GM03348 (cell line): ENCODE data around the gene DRC1.
A peak's percentile ranks its signal among the peaks of the same experiment; 100 is the strongest.
"Not testable (repeated sequence)": the region's sequence is repeated elsewhere in the genome, so short reads cannot be mapped to it uniquely, and the experiment has no call there.

ENCODE experiments used
- DNase-seq: peaks from one replicate; pipeline ENCODE4 v3.0.0; 2012; ENCODE audit warnings: low spot score

Gene DRC1

DNA sequence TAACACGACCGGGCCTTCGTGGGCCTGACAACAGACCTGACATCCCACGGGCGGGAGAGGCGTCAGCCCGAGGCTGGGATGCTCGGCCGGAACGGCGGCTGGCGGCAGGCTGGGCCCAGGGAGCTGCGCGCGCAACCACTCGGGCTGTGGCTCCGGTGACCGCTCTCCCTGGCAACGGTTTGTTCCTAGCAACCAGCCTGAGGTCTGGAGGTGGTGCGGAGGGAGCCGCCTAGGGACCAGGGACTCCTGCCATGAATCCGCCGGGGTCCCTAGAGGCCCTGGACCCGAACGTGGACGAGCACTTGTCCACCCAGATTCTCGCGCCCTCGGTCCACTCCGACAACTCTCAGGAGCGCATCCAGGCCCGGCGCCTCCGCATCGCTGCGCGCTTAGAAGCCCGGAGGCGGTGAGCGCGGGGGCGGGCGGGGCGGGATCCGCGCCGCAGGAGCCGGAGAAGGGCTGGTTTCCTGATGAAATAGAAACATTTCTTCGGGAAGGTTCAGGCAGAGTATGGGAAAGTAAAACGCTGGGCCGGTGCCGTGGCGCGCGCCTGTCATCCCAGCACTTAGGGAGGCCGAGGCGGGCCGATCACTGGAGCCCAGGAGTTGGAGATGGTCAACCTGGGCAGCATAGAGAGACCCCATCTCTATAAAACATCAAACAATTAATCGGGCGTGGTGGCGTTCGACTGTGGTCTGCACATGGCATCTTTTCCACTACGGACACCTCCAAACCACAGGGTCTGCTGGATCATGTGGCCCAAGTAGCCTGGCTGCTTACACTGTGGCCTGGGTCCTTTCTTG lies at the start of gene DRC1:
DRC1 (plus strand) TSS at position 182 of the 803 bp plus-strand sequence; CDS start at position 252, 70 bp downstream.
- peak; percentile 94 for DNase-seq

DNA sequence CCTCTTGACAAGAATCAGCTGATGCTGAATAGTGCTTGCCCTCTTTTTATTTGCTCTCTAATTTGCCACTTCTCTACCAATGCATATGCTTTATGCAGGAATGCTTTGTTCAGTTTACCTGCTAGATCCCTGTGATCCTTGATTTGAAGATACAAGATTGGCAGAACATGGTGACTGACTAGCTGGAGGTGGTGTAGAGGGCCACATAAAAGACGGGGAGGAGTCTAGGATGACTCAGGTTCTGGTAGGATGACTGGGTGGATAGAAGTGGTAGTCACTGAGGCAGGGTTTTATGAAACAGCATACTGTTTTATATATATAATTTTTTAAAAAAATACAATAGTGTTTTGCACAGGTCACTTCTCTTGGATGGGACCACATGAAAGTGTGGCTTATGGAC lies 48.8 kb upstream of the DRC1 start:
- DNase-seq = peak; percentile 14

DNA sequence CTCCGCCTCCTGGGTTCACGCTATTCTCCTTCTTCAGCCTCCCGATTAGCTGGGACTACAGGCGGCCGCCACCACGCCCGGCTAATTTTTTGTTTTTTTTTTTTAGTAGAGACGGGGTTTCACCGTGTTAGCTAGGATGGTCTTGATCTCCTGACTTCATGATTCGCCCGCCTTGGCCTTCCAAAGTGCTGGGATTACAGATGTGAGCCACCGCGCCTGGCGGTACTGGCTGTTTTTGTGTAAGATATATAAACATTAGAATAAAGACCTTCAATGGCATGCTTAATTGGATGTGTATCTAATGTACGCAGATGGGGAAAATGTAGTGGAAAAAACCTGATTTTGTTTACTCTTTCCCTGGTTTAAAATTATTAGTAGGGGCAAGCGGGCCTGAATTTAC lies 47.3 kb upstream of the DRC1 start:
- DNase-seq = not testable (repeated sequence)

DNA sequence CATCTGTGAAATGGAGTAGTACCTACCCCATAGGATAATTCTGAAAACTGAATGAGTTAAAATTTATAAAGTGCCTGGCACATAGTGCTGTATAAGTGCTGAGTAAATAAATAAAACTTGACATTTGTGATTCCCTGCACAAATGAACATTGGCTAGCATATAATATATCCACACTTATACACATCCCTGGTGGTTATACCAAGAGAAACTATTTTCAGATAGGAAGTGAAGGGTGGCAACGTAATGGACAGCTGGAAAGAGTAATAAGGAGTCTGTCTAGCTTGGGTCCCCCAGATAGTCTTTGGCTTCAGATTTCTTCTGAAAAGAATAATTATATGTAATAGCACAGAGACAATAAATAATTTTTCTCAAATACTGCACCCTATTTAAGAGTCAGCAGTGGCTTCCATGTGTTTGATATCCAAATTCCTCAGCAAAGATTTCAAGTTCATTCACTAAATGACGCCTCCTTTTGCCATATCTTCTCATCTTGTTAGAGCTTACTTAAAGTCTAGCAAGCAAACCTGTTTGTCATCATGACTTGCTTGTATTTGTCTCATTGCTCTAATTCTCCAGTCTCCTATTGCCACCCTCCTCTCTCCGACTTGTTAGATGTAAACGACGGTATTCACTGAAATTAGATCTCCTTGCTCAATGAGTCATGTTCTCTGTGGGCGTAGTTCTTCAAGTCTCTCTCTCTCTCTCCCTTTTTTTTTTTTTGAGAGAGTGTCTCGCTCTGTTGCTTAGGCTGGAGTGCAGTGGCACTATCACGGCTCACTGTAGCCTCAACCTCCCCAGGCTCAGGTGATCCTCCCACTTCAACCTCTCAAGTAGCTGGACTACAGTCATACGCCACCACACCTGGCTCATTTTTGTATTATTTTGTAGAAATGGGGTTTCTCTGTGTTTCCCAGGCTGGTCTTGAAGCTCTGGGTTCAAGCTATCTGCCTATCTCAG lies 46.4 kb upstream of the DRC1 start:
- DNase-seq = peak; percentile 63

DNA sequence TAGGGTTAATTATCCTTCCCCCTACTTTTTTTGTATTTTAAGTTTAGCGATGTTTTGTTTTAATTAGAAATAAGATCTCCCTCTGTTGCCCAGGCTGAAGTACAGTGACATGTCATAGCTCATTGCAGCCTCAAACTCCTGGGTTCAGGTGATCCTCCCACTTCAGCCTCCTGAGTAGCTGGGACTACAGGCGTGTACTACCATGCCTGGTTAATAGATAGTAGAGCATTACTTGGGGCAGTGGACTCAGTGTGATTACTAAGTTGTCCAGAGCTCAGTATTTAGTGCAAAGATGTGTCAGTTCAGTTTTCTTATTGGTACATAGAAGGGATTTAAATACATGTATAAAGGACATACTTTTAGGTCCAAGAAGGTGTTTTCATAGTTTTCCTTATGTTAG lies 45.6 kb upstream of the DRC1 start:
- no peak for DNase-seq

DNA sequence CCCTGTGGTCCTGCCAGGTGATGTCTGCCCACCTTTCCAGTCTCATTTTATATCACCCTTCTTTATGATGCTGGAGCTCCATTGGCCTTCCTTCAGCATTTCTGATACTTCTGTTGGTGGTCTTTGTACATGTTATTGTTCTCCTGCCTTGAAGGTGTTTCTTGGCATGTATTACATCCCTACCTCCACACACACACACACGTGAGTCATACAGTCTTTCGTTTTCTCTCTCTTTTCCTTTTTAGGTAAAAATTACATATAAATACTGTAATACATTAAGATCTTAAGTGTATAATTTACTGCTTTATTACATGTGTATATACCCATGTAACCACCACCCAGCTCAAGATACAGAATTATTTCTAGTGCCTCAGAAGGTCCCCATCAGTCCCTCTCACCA lies 44.9 kb upstream of the DRC1 start:
- no peak for DNase-seq

DNA sequence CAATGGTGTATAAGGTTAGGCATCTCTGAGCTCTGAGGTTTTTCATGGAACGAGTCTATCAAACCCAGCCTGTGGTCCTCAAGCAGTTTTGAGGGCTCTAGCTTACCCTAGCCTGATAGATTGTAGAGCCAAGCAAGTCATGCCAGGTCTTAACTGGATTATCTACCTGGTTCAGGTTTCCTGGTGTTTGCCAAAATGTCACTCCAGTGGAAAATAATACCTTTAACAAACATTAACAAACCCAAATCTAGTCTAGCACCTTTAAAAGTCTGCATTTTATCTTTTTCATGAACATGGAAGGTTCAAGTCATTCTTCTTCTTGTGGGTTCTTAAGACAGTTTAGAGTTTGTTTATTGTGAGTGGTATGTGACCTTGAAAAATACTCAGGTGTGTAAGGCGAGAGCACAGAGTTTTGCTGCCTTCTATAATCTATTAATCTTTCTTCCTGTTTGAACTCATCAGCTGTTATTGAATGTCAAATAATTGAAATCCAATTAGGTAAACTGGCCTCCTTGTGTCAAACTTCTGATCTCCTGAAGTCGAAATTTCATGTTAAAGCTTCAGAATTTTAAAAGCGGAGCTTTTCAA lies 41.7 kb upstream of the DRC1 start:
- no peak for DNase-seq

DNA sequence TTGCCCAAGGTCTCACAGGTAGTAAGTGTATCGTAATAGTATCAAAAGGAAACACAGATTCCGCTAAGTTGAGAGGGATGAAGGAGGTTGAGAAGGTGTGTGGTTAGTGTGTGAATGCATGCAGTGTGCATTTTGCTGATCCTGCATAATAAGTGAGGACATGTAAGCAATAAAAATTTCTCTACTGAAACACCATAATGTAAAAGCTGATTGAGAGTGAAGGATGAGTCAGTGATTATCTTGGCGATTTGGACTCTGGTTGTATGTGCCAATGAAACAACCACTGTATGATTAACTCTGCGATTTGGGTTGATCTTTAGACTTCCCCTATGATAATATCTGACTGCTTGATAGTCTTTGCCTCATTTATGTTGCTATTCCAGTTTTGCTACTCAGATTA lies 38.4 kb upstream of the DRC1 start:
- DNase-seq = peak; percentile 33

DNA sequence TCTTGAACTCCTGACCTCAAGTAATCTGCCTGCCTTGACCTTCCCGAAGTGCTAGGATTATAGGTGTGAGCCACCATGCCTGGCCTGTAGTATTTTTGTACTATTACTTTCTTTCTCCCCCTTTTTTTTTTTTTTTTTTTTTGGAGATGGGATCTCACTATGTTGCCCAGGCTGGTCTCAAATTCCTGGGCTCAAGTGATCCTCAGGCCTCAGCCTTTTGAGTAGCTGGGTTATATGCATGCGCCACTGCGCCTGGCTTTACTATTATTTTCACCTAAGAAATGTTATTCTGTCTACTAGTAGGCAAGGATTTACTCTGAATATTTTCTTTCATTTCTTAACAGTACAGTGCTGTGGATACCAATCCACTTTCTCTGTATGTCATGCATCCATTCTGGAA lies 37.8 kb upstream of the DRC1 start:
- no peak for DNase-seq

DNA sequence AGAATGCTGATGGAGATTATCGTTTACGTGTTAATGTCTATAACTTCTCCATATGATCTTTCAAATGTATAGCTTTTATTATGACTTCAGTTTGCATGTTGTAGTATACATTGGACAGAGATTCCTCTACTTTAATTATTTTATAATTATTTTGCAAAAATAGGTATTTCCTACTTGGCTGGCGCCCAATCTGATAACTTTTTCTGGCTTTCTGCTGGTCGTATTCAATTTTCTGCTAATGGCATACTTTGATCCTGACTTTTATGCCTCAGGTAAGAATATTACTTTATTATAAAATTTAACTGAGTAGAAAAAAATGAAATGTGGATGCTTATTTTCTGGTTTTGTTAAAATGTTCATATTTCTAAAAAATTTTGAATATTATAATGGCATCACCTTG lies 37.1 kb upstream of the DRC1 start:
- no peak for DNase-seq

DNA sequence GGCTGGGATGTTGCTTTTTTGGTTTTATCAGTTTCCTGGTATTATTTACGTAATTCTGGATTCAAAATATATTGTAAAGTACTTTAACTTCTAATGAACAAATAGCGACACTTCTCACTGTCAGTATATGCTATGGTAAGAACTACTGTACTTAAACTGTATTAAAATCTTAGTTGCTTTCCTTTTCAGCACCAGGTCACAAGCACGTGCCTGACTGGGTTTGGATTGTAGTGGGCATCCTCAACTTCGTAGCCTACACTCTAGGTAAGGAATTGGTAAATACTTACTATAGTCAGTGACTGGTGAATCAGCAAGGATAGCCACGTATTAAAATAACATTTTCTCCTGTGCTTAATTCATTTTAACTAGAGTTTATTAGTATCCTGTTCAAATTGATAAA lies 34.8 kb upstream of the DRC1 start:
- no peak for DNase-seq

DNA sequence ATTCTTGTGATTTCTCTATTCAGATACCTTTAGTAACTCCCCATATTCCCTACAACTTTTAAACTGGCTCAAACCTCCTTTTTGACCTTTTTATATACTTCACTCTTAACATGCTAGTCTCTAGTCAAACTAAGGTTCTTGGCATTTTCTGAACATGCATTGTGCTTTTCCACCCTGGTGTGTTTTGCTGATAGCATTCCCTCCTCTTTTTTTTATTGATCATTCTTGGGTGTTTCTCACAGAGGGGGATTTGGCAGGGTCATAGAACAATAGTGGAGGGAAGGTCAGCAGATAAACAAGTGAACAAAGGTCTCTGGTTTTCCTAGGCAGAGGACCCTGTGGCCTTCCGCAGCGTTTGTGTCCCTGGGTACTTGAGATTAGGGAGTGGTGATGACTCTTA lies 32.1 kb upstream of the DRC1 start:
- not testable (repeated sequence) for DNase-seq

DNA sequence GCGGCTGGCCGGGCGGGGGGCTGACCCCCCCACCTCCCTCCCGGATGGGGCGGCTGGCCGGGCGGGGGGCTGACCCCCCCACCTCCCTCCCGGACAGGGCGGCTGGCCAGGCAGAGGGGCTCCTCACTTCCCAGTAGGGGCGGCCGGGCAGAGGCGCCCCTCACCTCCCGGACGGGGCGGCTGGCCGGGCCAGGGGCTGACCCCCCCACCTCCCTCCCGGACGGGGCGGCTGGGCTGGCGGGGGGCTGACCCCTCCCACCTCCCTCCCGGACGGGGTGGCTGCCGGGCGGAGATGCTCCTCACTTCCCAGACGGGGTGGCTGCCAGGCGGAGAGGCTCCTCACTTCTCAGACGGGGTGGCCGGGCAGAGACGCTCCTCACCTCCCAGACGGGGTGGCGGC lies 30.8 kb upstream of the DRC1 start:
- DNase-seq = not testable (repeated sequence)

DNA sequence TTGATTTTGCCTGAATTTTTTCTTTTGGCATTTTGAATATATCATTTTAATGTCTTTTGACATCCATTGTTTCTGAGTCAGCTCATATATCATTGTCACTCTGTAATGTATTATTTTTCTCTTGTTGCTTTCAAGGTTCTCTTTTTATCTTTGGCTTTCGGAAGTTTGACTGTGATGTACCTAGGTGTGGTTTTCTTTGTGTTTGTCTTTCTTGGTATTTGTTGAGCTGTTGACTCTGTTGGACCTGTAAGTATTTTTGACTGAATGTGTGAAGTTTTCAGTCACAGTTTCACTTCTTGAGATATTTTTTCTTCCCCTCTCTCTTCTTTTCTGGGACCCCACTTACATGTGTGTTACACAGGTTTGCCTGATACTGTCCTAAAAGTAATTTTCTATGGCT lies 24.9 kb upstream of the DRC1 start:
- DNase-seq = no peak

DNA sequence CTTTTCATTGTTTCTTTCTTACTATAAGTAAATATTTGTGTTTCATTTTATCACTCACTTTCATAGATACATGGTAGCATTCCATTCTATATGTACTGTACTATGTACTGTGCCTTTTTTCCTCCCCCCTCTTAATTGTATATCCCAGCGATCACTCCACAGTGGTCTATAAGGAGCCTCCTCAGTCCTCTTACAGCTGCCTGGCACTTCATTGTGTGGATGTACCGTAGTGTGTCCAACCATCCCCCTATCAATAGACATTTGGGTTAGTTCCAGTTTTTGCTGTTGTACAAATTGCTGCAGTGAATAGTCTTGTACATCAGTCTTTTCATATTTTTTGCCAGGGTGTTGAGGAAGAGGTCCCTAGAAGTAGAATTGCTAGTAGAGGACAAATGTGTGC lies 21.4 kb upstream of the DRC1 start:
- no peak for DNase-seq

DNA sequence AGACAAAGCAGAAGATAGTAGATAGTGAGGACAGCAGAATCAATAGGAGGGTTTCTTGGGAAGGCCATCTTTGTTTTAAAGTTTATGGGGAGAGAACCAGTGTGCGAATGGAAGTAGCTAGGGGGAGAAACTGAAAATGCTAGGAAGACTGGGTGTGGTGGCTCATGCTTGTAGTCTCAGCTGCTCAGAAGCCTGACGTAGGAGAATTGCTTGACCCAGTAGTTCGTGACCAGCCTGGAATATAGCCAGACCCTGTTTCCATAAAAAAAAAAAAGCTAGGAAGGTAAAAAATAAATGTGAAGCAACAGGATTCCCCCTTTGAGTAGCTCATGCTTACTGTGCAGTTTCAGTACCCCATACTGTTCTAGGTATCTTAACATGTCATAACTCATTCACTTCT lies 19.2 kb upstream of the DRC1 start:
- DNase-seq = no peak

DNA sequence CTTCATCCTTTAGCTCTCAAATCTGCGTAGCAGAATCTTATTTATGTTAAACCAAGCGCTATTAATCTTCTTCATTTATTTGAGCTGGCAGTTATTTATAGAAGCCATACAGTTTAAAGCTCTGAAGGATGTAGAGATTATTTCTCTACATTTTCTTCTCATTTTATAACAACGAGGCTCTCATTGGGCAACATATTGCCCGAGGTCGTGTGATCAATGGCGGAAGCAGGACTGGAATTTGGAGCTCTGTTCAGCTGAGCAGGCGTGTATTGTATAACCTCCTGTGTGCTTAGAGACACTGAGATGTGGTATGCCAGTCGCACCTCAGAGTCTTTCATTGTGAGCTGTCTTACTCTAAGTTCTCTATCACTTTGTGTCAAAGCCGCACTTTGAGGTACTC lies 17.5 kb upstream of the DRC1 start:
- DNase-seq = no peak

DNA sequence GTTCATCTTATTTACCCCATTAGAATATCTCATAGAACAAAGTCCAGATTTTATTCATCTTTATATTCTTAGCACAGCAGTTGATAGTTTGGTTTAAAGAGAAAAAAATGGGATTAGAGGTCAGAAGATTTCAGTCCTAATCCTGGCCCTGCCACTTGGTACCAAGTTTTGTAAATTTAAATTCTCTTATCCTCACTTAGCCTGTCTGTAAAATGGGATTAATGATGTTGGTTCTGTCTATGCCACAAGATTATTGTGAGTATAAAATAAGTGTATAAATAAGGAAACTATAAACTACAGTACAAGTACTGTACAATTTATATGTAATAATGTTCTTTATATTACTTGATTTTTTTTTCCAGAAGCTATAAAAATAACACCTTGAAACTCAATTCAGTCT lies 17.1 kb upstream of the DRC1 start:
- no peak for DNase-seq

DNA sequence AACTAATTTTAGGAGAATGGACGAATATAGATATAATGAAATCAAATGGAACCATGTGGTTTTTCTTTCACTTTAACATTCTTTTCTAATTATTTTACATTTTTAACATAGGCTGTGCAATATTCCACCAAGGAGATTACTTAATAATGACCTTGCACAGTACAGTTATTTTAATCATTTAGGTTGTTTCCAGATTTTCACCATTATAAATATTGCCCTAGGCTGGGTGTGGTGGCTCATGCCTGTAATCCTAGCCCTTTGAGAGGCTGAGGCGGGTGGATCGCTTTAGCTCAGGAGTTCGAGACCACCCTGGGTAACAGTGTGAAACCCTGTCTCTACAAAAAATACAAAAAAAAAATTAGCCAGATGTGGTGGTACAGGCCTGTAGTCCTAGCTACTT lies 14.5 kb upstream of the DRC1 start:
- DNase-seq = no peak

DNA sequence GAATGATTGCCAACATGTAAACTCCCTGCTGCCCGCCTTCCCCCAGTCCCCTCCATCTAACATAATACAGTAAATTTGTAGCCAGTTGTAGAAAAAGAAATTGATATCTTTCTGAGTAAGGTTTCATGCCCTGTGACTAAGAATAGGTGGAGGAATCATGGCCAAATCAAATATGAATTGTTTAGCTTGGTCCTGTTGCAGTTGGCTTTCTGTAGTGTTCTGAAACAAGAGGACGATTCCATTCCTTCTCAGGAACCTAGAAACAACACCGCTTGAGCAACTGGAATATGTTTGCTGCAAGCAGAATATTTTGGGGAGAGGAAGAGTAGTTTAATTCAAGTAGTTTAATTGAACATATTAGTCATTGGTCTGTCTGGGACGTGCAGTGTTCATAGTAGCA lies 7.0 kb upstream of the DRC1 start:
- no peak for DNase-seq

DNA sequence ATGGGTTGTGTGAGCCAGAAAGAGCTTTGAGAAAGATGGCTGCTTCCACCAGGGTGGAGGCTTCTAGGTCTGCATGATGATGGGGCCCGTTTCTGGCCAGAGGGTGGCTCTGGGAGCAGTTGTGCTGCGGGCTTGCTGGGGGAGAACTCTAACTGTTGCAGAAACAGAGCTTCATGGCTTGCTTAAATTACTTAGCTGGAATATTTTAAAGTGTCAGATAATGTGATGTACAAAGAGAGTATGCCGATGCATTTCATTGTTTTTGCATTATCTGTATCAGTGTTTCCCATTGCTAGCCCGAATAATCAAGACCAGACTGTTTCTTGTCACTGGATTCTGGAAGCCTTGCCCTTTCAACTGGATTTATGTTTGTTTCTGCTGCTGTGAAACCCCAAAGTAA lies 6.3 kb upstream of the DRC1 start:
- DNase-seq = no peak

DNA sequence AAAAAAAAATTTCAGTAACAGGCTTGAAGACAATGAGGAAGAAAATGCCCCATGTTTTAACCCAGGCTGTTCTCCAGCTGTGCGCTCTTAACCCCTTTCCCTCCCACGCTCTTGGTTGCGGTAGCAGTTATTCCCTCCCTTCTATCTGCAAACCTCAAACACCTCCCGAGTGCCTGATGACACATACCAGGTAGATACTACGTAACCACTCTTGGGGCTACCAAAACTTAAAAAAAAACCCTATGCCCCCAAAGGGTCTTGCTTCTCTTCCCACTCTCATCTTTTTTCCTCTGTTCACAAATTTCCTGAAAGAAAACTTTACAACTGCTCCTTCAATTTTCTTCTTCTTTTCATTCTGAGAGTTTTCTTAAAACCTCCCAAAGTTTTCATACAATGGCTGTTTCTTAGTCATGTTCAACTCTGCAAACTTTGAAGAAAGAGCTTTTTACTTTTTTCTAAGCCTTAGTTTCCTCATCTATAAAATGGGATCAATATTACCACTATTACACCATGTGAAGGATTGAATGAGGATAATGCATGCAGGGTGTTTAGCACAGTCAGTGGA lies 4.9 kb upstream of the DRC1 start:
- no peak for DNase-seq
